Medulla oblongata (tissue), 1 donor: Measurements from ENCODE around the gene ZNF777.
"Not testable (repeated sequence)": the region's sequence is repeated elsewhere in the genome, so short reads cannot be mapped to it uniquely, and the experiment has no call there.

ENCODE experiments used
- DNase-seq: peaks from one replicate; pipeline ENCODE4 v3.0.0-alpha.2; 2015; ENCODE audit errors: extremely low spot score

ZNF777 gene

GRCh38 chr7:149450821-149451220 is 10.0 kb downstream of the ZNF777 start:
- DNase-seq, result no peak

GRCh38 chr7:149449897-149450296 is 11.0 kb downstream of the ZNF777 start:
- no peak for DNase-seq

GRCh38 chr7:149448961-149449360 is 11.9 kb downstream of the ZNF777 start:
- DNase-seq, result no peak

- DNase-seq, result not testable (repeated sequence)
Measured at GRCh38 chr7:149446026-149446425, 14.8 kb downstream of the ZNF777 start.

GRCh38 chr7:149444287-149444686 is 16.6 kb downstream of the ZNF777 start:
- DNase-seq, result no peak

GRCh38 chr7:149443523-149443922 is 17.3 kb downstream of the ZNF777 start:
- DNase-seq, result no peak

- DNase-seq, result no peak
Measured at GRCh38 chr7:149442924-149443323, 17.9 kb downstream of the ZNF777 start.

- no peak for DNase-seq
Measured at GRCh38 chr7:149440222-149440621, 20.6 kb downstream of the ZNF777 start.

- DNase-seq, result no peak
Measured at GRCh38 chr7:149436358-149436757, 24.5 kb downstream of the ZNF777 start.

GRCh38 chr7:149433124-149433523 is 27.7 kb downstream of the ZNF777 start:
- no peak for DNase-seq

- no peak for DNase-seq
Measured at GRCh38 chr7:149432121-149432691, 28.7 kb downstream of the ZNF777 start.

- DNase-seq, result no peak
Measured at GRCh38 chr7:149431486-149432120, 29.3 kb downstream of the ZNF777 start.

GRCh38 chr7:149430192-149430591 is 30.7 kb downstream of the ZNF777 start:
- DNase-seq, result no peak

GRCh38 chr7:149427893-149428292 is 33.0 kb downstream of the ZNF777 start:
- DNase-seq, result no peak

- peak; percentile 48 for DNase-seq
Measured at GRCh38 chr7:149427096-149427680, 33.7 kb downstream of the ZNF777 start.

- DNase-seq, result no peak
Measured at GRCh38 chr7:149423449-149424110, 37.3 kb downstream of the ZNF777 start.

- DNase-seq, result no peak
Measured at GRCh38 chr7:149422914-149423301, 38.0 kb downstream of the ZNF777 start.

- DNase-seq, result peak; percentile 58
Measured at GRCh38 chr7:149422162-149422913, 38.5 kb downstream of the ZNF777 start.

GRCh38 chr7:149420006-149420405 is 40.9 kb downstream of the ZNF777 start:
- no peak for DNase-seq

- DNase-seq, result no peak
Measured at GRCh38 chr7:149415391-149416071, 45.3 kb downstream of the ZNF777 start.

- DNase-seq, result peak; percentile 35
Measured at GRCh38 chr7:149414745-149415390, 46.0 kb downstream of the ZNF777 start.
